ENCODE data around the gene DIPK1B.

Gene DIPK1B

GRCh38 chr9:136726631-136727191 lies 14.3 kb downstream of the DIPK1B start:
- Histone ChIP-seq H3K4me2 (ENCODE audit: insufficient read depth, low read length) (peak overlapping the region; percentile 68), H3K27me3 (ENCODE audit: insufficient read depth, low read length, poor library complexity) (no peaks in the 10 kb centered on the region), H4K20me1 (ENCODE audit: insufficient read depth, low read length) (peaks cover 42% of the 10 kb centered on the region), H3K79me2 (ENCODE audit: insufficient read depth, low read length) (peaks cover 25% of the 10 kb centered on the region), H3K27ac (ENCODE audit: low read length) (peak overlapping the region; percentile 30), H3K4me3 (ENCODE audit: low read depth in 1 of 2, low read length in 2 of 2) (peak overlapping the region; percentile 25 to 63; a peak in 3 of 4 replicates), H3K36me3 (ENCODE audit: insufficient read depth, low read length) (peaks cover 46% of the 10 kb centered on the region), H2AFZ (ENCODE audit: low read depth, low read length) (no peak overlapping the region), H3K4me1 (ENCODE audit: insufficient read depth, low read length) (peaks cover 33% of the 10 kb centered on the region), H3K9me3 (ENCODE audit: insufficient read depth, low read length, severe bottlenecking) (no peaks in the 10 kb centered on the region), H3K9ac (ENCODE audit: low read depth, low read length) (peak overlapping the region; percentile 56)
- DNase-seq (peak; percentile 44), ATAC-seq (ENCODE audit: insufficient read depth, low read depth) (peak; percentile 38)
- TF ChIP-seq EZH2 (IDR thresholded peaks at IDR 0.05; ENCODE audit: borderline replicate concordance, low read depth, low read length, severe bottlenecking) (no peak), CTCF (IDR thresholded peaks at IDR 0.05; ENCODE audit: borderline replicate concordance, extremely low read depth, low read length, poor library complexity, severe bottlenecking) (peak; percentile 54)

- peaks cover 25% of the 10 kb centered on the region for H3K79me2 ChIP-seq (ENCODE audit: insufficient read depth, low read length)
- H3K4me2 ChIP-seq (ENCODE audit: insufficient read depth, low read length): peak overlapping the region; percentile 68
- no peaks in the 10 kb centered on the region for H3K9me3 ChIP-seq (ENCODE audit: insufficient read depth, low read length, severe bottlenecking)
- peaks cover 37% of the 10 kb centered on the region for H3K36me3 ChIP-seq (ENCODE audit: insufficient read depth, low read length)
- peak overlapping the region; percentile 52 for H3K27ac ChIP-seq (ENCODE audit: low read length)
- ATAC-seq (ENCODE audit: insufficient read depth, low read depth) (peak; percentile 74), DNase-seq (peak; percentile 87)
- peaks cover 33% of the 10 kb centered on the region for H3K4me1 ChIP-seq (ENCODE audit: insufficient read depth, low read length)
- peak overlapping the region; percentile 25 to 63; a peak in 3 of 4 replicates for H3K4me3 ChIP-seq (ENCODE audit: low read depth in 1 of 2, low read length in 2 of 2)
- H3K9ac ChIP-seq (ENCODE audit: low read depth, low read length): peak overlapping the region; percentile 56
- no peaks in the 10 kb centered on the region for H3K27me3 ChIP-seq (ENCODE audit: insufficient read depth, low read length, poor library complexity)
- H2AFZ ChIP-seq (ENCODE audit: low read depth, low read length): peak overlapping the region; percentile 98
- TF ChIP-seq EZH2 (IDR thresholded peaks at IDR 0.05; ENCODE audit: borderline replicate concordance, low read depth, low read length, severe bottlenecking) (no peak), CTCF (IDR thresholded peaks at IDR 0.05; ENCODE audit: borderline replicate concordance, extremely low read depth, low read length, poor library complexity, severe bottlenecking) (peak; percentile 83)
- peaks cover 40% of the 10 kb centered on the region for H4K20me1 ChIP-seq (ENCODE audit: insufficient read depth, low read length)
Observed at GRCh38 chr9:136728080-136728547, 15.7 kb downstream of the DIPK1B start.

GRCh38 chr9:136728548-136729123 lies 16.3 kb downstream of the DIPK1B start:
- Histone ChIP-seq H3K4me1 (ENCODE audit: insufficient read depth, low read length) (peaks cover 33% of the 10 kb centered on the region), H3K4me3 (ENCODE audit: low read depth in 1 of 2, low read length in 2 of 2) (peak overlapping the region; percentile 25 to 63; a peak in 3 of 4 replicates), H4K20me1 (ENCODE audit: insufficient read depth, low read length) (peaks cover 35% of the 10 kb centered on the region), H2AFZ (ENCODE audit: low read depth, low read length) (peak overlapping the region; percentile 98), H3K79me2 (ENCODE audit: insufficient read depth, low read length) (peaks cover 25% of the 10 kb centered on the region), H3K9me3 (ENCODE audit: insufficient read depth, low read length, severe bottlenecking) (no peaks in the 10 kb centered on the region), H3K36me3 (ENCODE audit: insufficient read depth, low read length) (peaks cover 32% of the 10 kb centered on the region), H3K27ac (ENCODE audit: low read length) (peak overlapping the region; percentile 52; the same call in 1 of the 2 replicates), H3K4me2 (ENCODE audit: insufficient read depth, low read length) (peak overlapping the region; percentile 68), H3K27me3 (ENCODE audit: insufficient read depth, low read length, poor library complexity) (no peaks in the 10 kb centered on the region), H3K9ac (ENCODE audit: low read depth, low read length) (peak overlapping the region; percentile 56)
- ATAC-seq (ENCODE audit: insufficient read depth, low read depth): peak; percentile 30
- no peak for DNase-seq
- no peak for TF ChIP-seq CTCF (IDR thresholded peaks at IDR 0.05; ENCODE audit: borderline replicate concordance, extremely low read depth, low read length, poor library complexity, severe bottlenecking)
- no peak for TF ChIP-seq EZH2 (IDR thresholded peaks at IDR 0.05; ENCODE audit: borderline replicate concordance, low read depth, low read length, severe bottlenecking)
